IPS DF 6.9 (cell line): ENCODE measurements around the gene LYRM4.

Experiments
- DNase-seq: peaks from one replicate; pipeline ENCODE4 v3.0.0-alpha.2; 2013; ENCODE audit warnings: low read depth, low spot score
- H3K27ac ChIP-seq: one replicate; pipeline ENCODE4 v1.5.1; 2013; ENCODE audit warnings: low read length, control low read depth
- H3K27me3 ChIP-seq: 2 replicates; pipeline ENCODE4 v1.6.1; 2013; ENCODE audit warnings: mild to moderate bottlenecking, low read length; ENCODE audit not compliant: control insufficient read depth, insufficient read depth
- H3K36me3 ChIP-seq: 2 replicates; pipeline ENCODE4 v1.6.1; 2013; ENCODE audit warnings: low read length; ENCODE audit not compliant: control insufficient read depth, insufficient read depth
- H3K4me1 ChIP-seq: 2 replicates; pipeline ENCODE4 v1.6.1; 2013; ENCODE audit warnings: low read length; ENCODE audit not compliant: control insufficient read depth, insufficient read depth
- H3K4me3 ChIP-seq: 2 replicates; pipeline ENCODE4 v1.5.1; 2013; ENCODE audit warnings: mild to moderate bottlenecking, low read length
- H3K9me3 ChIP-seq: 2 replicates; pipeline ENCODE4 v1.6.1; 2013; ENCODE audit warnings: low read length, inconsistent platforms; ENCODE audit not compliant: control insufficient read depth, insufficient read depth
- WGBS: extraction: QIAGEN DNeasy Blood & Tissue Kit; methylation state at CpG from one replicate; pipeline ENCODE4 v1.1.7; 2013; ENCODE audit warnings: mixed read lengths, missing lambda C conversion rate; ENCODE audit not compliant: insufficient read length, insufficient coverage; 5-methylcytosine and 5-hydroxymethylcytosine counted together

The LYRM4 gene

GRCh38 chr6:5164092-5164491, 96.7 kb downstream of the LYRM4 start:
- DNase-seq = no peak
- Histone ChIP-seq H3K36me3 (no peaks in the 10 kb centered on the region), H3K27ac (no peak overlapping the region), H3K4me1 (no peaks in the 10 kb centered on the region), H3K27me3 (no peaks in the 10 kb centered on the region), H3K4me3 (no peak overlapping the region), H3K9me3 (no peaks in the 10 kb centered on the region)

GRCh38 chr6:5163247-5163646, 97.5 kb downstream of the LYRM4 start:
- Histone ChIP-seq H3K27me3 (no peaks in the 10 kb centered on the region), H3K36me3 (no peaks in the 10 kb centered on the region), H3K4me1 (no peaks in the 10 kb centered on the region), H3K27ac (no peak overlapping the region), H3K4me3 (no peak overlapping the region), H3K9me3 (no peaks in the 10 kb centered on the region)
- no peak for DNase-seq
- WGBS = no CpG with 5 or more reads among the region's 6 CpGs

- no peaks in the 10 kb centered on the region for H3K4me1 ChIP-seq
- no peaks in the 10 kb centered on the region for H3K27me3 ChIP-seq
- no peaks in the 10 kb centered on the region for H3K36me3 ChIP-seq
- no peak overlapping the region for H3K27ac ChIP-seq
- H3K4me3 ChIP-seq = no peak overlapping the region
- DNase-seq = no peak
- no CpG with 5 or more reads among the region's 5 CpGs for WGBS
- no peaks in the 10 kb centered on the region for H3K9me3 ChIP-seq
Measured at GRCh38 chr6:5162355-5162754, 98.4 kb downstream of the LYRM4 start.

GRCh38 chr6:5160206-5160605, 100.5 kb downstream of the LYRM4 start:
- H3K36me3 ChIP-seq = no peaks in the 10 kb centered on the region
- H3K4me1 ChIP-seq = no peaks in the 10 kb centered on the region
- H3K4me3 ChIP-seq = no peak overlapping the region
- DNase-seq = no peak
- H3K27me3 ChIP-seq = no peaks in the 10 kb centered on the region
- no peak overlapping the region for H3K27ac ChIP-seq
- WGBS = no CpG with 5 or more reads among the region's 4 CpGs
- H3K9me3 ChIP-seq = no peaks in the 10 kb centered on the region

GRCh38 chr6:5159162-5159561, 101.6 kb downstream of the LYRM4 start:
- Histone ChIP-seq H3K36me3 (no peaks in the 10 kb centered on the region), H3K9me3 (no peaks in the 10 kb centered on the region), H3K27me3 (no peaks in the 10 kb centered on the region), H3K27ac (no peak overlapping the region), H3K4me1 (no peaks in the 10 kb centered on the region), H3K4me3 (no peak overlapping the region)
- WGBS = no CpG with 5 or more reads among the region's 1 CpG
- DNase-seq = no peak

GRCh38 chr6:5158180-5158579, 102.6 kb downstream of the LYRM4 start:
- DNase-seq = no peak
- Histone ChIP-seq H3K27ac (no peak overlapping the region), H3K36me3 (no peaks in the 10 kb centered on the region), H3K4me3 (no peak overlapping the region), H3K4me1 (no peaks in the 10 kb centered on the region), H3K27me3 (no peaks in the 10 kb centered on the region), H3K9me3 (no peaks in the 10 kb centered on the region)
- WGBS = no CpG with 5 or more reads among the region's 3 CpGs

- no peak for DNase-seq
- Histone ChIP-seq H3K9me3 (no peaks in the 10 kb centered on the region), H3K27ac (no peak overlapping the region), H3K36me3 (no peaks in the 10 kb centered on the region), H3K4me1 (no peaks in the 10 kb centered on the region), H3K27me3 (no peaks in the 10 kb centered on the region), H3K4me3 (no peak overlapping the region)
- WGBS = no CpG with 5 or more reads among the region's 10 CpGs
Measured at GRCh38 chr6:5157621-5158138, 103.1 kb downstream of the LYRM4 start.

GRCh38 chr6:5156627-5157026, 104.1 kb downstream of the LYRM4 start:
- Histone ChIP-seq H3K4me1 (no peaks in the 10 kb centered on the region), H3K27ac (no peak overlapping the region), H3K27me3 (no peaks in the 10 kb centered on the region), H3K9me3 (no peaks in the 10 kb centered on the region), H3K36me3 (no peaks in the 10 kb centered on the region), H3K4me3 (no peak overlapping the region)
- no peak for DNase-seq
- WGBS = no CpG with 5 or more reads among the region's 5 CpGs

GRCh38 chr6:5155906-5156305, 104.8 kb downstream of the LYRM4 start:
- no peak overlapping the region for H3K4me3 ChIP-seq
- H3K9me3 ChIP-seq = no peaks in the 10 kb centered on the region
- no peak overlapping the region for H3K27ac ChIP-seq
- WGBS = no CpG with 5 or more reads among the region's 3 CpGs
- DNase-seq = no peak
- no peaks in the 10 kb centered on the region for H3K27me3 ChIP-seq
- H3K36me3 ChIP-seq = no peaks in the 10 kb centered on the region
- H3K4me1 ChIP-seq = no peaks in the 10 kb centered on the region

- Histone ChIP-seq H3K4me3 (no peak overlapping the region), H3K36me3 (no peaks in the 10 kb centered on the region), H3K27ac (no peak overlapping the region), H3K9me3 (no peaks in the 10 kb centered on the region), H3K27me3 (no peaks in the 10 kb centered on the region), H3K4me1 (no peaks in the 10 kb centered on the region)
- no peak for DNase-seq
- WGBS = no CpG with 5 or more reads among the region's 5 CpGs
Measured at GRCh38 chr6:5153186-5153585, 107.6 kb downstream of the LYRM4 start.

- no peak overlapping the region for H3K27ac ChIP-seq
Measured at GRCh38 chr6:5152460-5152859, 108.3 kb downstream of the LYRM4 start.

More at GRCh38 chr6:5152460-5152859, 108.3 kb downstream of the LYRM4 start:
- Histone ChIP-seq H3K9me3 (no peaks in the 10 kb centered on the region), H3K4me3 (no peak overlapping the region), H3K4me1 (no peaks in the 10 kb centered on the region), H3K27me3 (no peaks in the 10 kb centered on the region), H3K36me3 (no peaks in the 10 kb centered on the region)
- DNase-seq = no peak
- no CpG with 5 or more reads among the region's 9 CpGs for WGBS
